GM13976 (cell line): ENCODE results near the gene EIF4E2.
A peak's percentile ranks its signal among the peaks of the same experiment; 100 is the strongest.

Source experiments
- DNase-seq: peaks from one replicate; pipeline ENCODE4 v3.0.0; 2012; ENCODE audit warnings: low spot score
- CTCF ChIP-seq: IDR thresholded peaks from 2 replicates; pipeline ENCODE4 v1.5.1; 2012; ENCODE audit warnings: borderline replicate concordance, mild to moderate bottlenecking; ENCODE audit not compliant: insufficient read depth; ENCODE audit errors: extremely low read depth, missing control alignments, control extremely low read depth
- in situ Hi-C: fragments of 300-500 bp; cut with MboI; formaldehyde crosslinking; loops from one replicate; pipeline ENCODE4 v1.12.0; 2022; ENCODE audit warnings: low sequenced_read_pairs, mixed read lengths, inconsistent platforms; ENCODE audit not compliant: unreplicated experiment

Gene EIF4E2

GRCh38 chr2:232521098-232521497 is 29.4 kb upstream of the EIF4E2 start:
- no peak for TF ChIP-seq CTCF
- in situ Hi-C loops: no loop called here
- no peak for DNase-seq

- peak; percentile 91 for DNase-seq
- in situ Hi-C loops: no loop called here
- peak; percentile 72 for TF ChIP-seq CTCF
Measured at GRCh38 chr2:232521959-232522622, 28.4 kb upstream of the EIF4E2 start.

- in situ Hi-C loops: no loop called here
- no peak for DNase-seq
Measured at GRCh38 chr2:232522623-232523401, 27.7 kb upstream of the EIF4E2 start.

GRCh38 chr2:232523402-232523681 is 27.1 kb upstream of the EIF4E2 start:
- DNase-seq: no peak
- TF ChIP-seq CTCF: no peak
- in situ Hi-C loops: no loop called here

More at GRCh38 chr2:232522623-232523401, 27.7 kb upstream of the EIF4E2 start:
- TF ChIP-seq CTCF: no peak

- no peak for DNase-seq
- TF ChIP-seq CTCF: peak; percentile 9
- in situ Hi-C loops: no loop called here
Measured at GRCh38 chr2:232523682-232524597, 26.5 kb upstream of the EIF4E2 start.

- TF ChIP-seq CTCF: no peak
- in situ Hi-C loops: no loop called here
Measured at GRCh38 chr2:232524771-232525170, 25.7 kb upstream of the EIF4E2 start.

More at GRCh38 chr2:232524771-232525170, 25.7 kb upstream of the EIF4E2 start:
- DNase-seq: no peak
